ENCODE measurements around the gene NLRX1. TPM values are rescaled to one million over a fixed set of nuclear protein-coding genes. Genes with fewer than 3 reads are reported as not detected.

Gene NLRX1
- total RNA-seq, 1 donor from 2014 or later, result 17.7 TPM

DNA sequence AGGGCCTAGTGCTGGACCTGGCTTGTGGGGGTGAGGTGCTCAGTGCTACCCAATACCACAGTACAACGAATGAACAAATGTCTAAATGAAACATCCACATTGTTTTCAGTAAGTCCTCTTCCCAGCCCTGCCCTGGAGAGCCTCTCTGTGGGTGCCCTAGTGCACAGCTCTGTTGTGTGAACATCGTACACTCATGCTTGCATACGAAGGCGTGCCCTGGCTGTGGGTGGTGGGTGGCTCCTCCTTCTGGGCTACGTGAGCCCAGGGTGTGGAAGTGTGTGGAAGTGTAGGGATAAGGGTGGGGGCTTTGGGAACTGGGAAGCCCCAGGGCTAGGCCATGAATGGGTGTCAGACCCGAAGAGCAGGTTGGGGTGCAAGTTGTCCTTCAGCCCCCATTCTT lies 592 bp upstream of the NLRX1 start:
- intact Hi-C loops (cut with DNase I), result no loop called here
- ATAC-seq, result peak; percentile 1
- H3K27ac ChIP-seq, result peak overlapping the region; percentile 97

DNA sequence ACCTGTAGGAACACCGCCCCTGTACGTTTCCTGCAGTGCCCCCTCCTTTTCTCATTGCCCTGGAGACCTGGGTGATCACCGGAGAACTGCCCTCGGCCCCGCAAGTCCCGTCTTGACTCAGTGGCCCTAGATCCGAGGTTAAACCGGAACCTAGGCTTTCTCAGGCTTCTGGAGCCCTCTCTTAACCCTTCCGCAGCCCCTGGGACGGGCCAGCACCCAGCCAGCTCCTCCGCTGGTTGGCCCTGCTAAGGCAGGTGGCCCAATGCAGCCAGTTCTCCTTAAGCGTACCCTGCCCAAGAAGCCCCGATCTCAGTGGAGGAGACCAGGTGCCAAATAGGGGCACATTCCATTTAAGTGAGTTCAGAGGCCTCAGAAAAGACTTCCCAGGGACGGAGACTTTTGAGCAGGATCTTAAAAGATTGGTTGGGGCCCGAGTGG lies 776 bp downstream of the NLRX1 start:
- Histone ChIP-seq H3K27ac (peak overlapping the region; percentile 97), H3K4me1 (peaks cover 5% of the 10 kb centered on the region), H3K4me3 (peak overlapping the region; percentile 94), H3K27me3 (no peaks in the 10 kb centered on the region), H3K9me3 (no peaks in the 10 kb centered on the region), H3K36me3 (peaks cover 9% of the 10 kb centered on the region)
- intact Hi-C loops (cut with DNase I), result no loop called here
- TF ChIP-seq, protein P1, sequence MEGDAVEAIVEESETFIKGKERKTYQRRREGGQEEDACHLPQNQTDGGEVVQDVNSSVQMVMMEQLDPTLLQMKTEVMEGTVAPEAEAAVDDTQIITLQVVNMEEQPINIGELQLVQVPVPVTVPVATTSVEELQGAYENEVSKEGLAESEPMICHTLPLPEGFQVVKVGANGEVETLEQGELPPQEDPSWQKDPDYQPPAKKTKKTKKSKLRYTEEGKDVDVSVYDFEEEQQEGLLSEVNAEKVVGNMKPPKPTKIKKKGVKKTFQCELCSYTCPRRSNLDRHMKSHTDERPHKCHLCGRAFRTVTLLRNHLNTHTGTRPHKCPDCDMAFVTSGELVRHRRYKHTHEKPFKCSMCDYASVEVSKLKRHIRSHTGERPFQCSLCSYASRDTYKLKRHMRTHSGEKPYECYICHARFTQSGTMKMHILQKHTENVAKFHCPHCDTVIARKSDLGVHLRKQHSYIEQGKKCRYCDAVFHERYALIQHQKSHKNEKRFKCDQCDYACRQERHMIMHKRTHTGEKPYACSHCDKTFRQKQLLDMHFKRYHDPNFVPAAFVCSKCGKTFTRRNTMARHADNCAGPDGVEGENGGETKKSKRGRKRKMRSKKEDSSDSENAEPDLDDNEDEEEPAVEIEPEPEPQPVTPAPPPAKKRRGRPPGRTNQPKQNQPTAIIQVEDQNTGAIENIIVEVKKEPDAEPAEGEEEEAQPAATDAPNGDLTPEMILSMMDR (IDR thresholded peaks at IDR 0.05), result no peak
- peak; percentile 74 for ATAC-seq
- peak; percentile 80 for DNase-seq

More for the DNA sequence above, 592 bp upstream of the NLRX1 start:
- no peak overlapping the region for H3K4me3 ChIP-seq
- no peaks in the 10 kb centered on the region for H3K27me3 ChIP-seq
- no peaks in the 10 kb centered on the region for H3K36me3 ChIP-seq
- H3K4me1 ChIP-seq, result peaks cover 5% of the 10 kb centered on the region
- TF ChIP-seq, protein P1 (IDR thresholded peaks at IDR 0.05), result no peak
- no peaks in the 10 kb centered on the region for H3K9me3 ChIP-seq
- DNase-seq, result no peak

DNA sequence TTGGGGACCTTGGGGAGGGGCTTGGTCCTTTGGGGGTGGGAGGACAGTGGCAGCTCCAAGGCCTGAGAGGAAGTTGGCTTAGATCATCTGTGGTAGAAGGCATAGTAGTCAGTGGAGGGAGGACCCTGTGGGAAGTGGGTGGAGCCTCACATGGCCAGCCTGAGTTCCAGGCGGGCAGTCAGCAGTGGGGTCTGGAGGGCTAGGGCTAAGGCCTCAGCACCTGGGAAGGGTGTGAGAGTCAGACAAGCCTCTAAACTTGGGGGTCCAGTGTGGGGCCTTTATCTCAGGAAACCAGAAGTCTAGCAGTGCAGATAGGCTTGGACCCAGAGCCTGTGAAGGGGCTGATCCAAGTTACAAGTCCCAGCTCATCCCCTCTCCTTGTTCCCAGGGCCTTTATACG lies 4.0 kb downstream of the NLRX1 start:
- Histone ChIP-seq H3K27ac (no peak overlapping the region), H3K36me3 (peaks cover 25% of the 10 kb centered on the region), H3K9me3 (no peaks in the 10 kb centered on the region), H3K27me3 (no peaks in the 10 kb centered on the region), H3K4me1 (peaks cover 5% of the 10 kb centered on the region), H3K4me3 (no peak overlapping the region)
- intact Hi-C loops (cut with DNase I), result no loop called here
- ATAC-seq, result peak; percentile 28
- no peak for DNase-seq
- TF ChIP-seq, protein P1 (IDR thresholded peaks at IDR 0.05), result no peak

DNA sequence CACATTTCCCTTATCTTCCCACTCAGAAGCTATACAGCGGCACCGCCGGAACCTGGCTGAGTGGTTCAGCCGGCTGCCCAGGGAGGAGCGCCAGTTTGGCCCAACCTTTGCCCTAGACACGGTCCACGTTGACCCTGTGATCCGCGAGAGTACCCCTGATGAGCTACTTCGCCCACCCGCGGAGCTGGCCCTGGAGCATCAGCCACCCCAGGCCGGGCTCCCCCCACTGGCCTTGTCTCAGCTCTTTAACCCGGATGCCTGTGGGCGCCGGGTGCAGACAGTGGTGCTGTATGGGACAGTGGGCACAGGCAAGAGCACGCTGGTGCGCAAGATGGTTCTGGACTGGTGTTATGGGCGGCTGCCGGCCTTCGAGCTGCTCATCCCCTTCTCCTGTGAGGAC lies 4.9 kb downstream of the NLRX1 start:
- peaks cover 29% of the 10 kb centered on the region for H3K36me3 ChIP-seq

DNA sequence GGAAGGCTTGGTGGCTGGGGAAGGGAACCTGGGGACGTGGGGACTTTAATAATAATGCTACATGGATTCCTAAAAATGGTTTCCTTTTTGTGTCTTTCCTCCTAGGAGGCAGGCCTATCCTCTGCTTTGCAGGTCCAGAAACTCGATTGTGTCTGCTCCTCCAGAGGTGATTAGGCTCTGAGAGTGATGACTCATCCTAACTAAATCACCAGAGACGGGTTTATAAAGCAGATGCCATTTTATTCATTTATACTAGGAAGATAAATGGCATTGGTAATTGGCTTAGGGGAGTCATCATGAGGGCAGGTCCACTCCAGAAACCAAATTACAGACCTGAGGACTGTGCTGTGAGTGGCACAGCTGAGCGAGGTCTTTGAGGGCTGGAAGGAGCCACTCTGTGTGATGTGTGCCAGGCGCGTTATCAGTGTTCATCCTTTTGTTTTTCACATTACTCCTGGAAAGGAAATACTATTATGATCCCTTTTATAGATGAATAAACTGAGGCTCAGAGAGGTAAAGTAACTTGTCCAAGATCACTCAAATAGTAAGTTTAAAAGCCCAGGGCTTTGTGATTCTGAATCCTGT lies 7.1 kb downstream of the NLRX1 start:
- no peak for ATAC-seq
- H3K36me3 ChIP-seq, result peaks cover 35% of the 10 kb centered on the region

More for the DNA sequence above, 4.9 kb downstream of the NLRX1 start:
- Histone ChIP-seq H3K4me3 (no peak overlapping the region), H3K27ac (no peak overlapping the region), H3K9me3 (no peaks in the 10 kb centered on the region), H3K27me3 (no peaks in the 10 kb centered on the region), H3K4me1 (peaks cover 5% of the 10 kb centered on the region)
- ATAC-seq, result no peak
- no peak for DNase-seq
- TF ChIP-seq, protein P1 (IDR thresholded peaks at IDR 0.05), result no peak
- intact Hi-C loops (cut with DNase I), result no loop called here

More for the DNA sequence above, 7.1 kb downstream of the NLRX1 start:
- H3K4me1 ChIP-seq, result no peaks in the 10 kb centered on the region
- intact Hi-C loops (cut with DNase I), result no loop called here
- no peaks in the 10 kb centered on the region for H3K27me3 ChIP-seq
- H3K27ac ChIP-seq, result no peak overlapping the region
- H3K9me3 ChIP-seq, result no peaks in the 10 kb centered on the region
- DNase-seq, result no peak
- H3K4me3 ChIP-seq, result no peak overlapping the region
- TF ChIP-seq, protein P1 (IDR thresholded peaks at IDR 0.05), result no peak

All from upper lobe of right lung (tissue), 1 donor.